Stimulated activated CD8-positive, alpha-beta memory T cell treated with anti-CD3 and anti-CD28 coated beads, Interleukin-12 subunit alpha, Interleukin-12 subunit beta, amount 100 ng/mL, for 1 hour (primary cell): ENCODE measurements around the gene SPATA3.
"Not testable (repeated sequence)": the region's sequence is repeated elsewhere in the genome, so short reads cannot be mapped to it uniquely, and the experiment has no call there.

ENCODE experiments used
- DNase-seq: peaks from one replicate; pipeline ENCODE4 v3.0.0-alpha.2; 2020; ENCODE audit warnings: low read depth

Gene SPATA3

GRCh38 chr2:230995821-230996220 is at the start of gene SPATA3:
TSS of gene SPATA3 (plus strand) at chr2:230996121. CDS start at chr2:230996234, 113 bp downstream.
- no peak for DNase-seq

- DNase-seq, result no peak
These were observed 49.3 kb upstream of the SPATA3 start for GRCh38 chr2:230946429-230947234.

- DNase-seq, result no peak
These were observed 48.7 kb upstream of the SPATA3 start for GRCh38 chr2:230947235-230947576.

- DNase-seq, result no peak
These were observed 48.0 kb upstream of the SPATA3 start for GRCh38 chr2:230947908-230948365.

- no peak for DNase-seq
These were observed 45.7 kb upstream of the SPATA3 start for GRCh38 chr2:230949966-230950873.

GRCh38 chr2:230950874-230951339 is 45.0 kb upstream of the SPATA3 start:
- no peak for DNase-seq

- DNase-seq, result no peak
These were observed 44.5 kb upstream of the SPATA3 start for GRCh38 chr2:230951396-230951795.

- DNase-seq, result no peak
These were observed 43.5 kb upstream of the SPATA3 start for GRCh38 chr2:230952226-230952956.

GRCh38 chr2:230953845-230954244 is 42.1 kb upstream of the SPATA3 start:
- DNase-seq, result no peak

GRCh38 chr2:230954746-230955145 is 41.2 kb upstream of the SPATA3 start:
- no peak for DNase-seq

- no peak for DNase-seq
These were observed 40.7 kb upstream of the SPATA3 start for GRCh38 chr2:230955163-230955737.

GRCh38 chr2:230956827-230957755 is 38.8 kb upstream of the SPATA3 start:
- DNase-seq, result no peak

- no peak for DNase-seq
These were observed 38.0 kb upstream of the SPATA3 start for GRCh38 chr2:230957756-230958391.

GRCh38 chr2:230958820-230959756 is 36.8 kb upstream of the SPATA3 start:
- no peak for DNase-seq

GRCh38 chr2:230960026-230960425 is 35.9 kb upstream of the SPATA3 start:
- DNase-seq, result no peak

- no peak for DNase-seq
These were observed 34.8 kb upstream of the SPATA3 start for GRCh38 chr2:230961091-230961491.

- DNase-seq, result no peak
These were observed 31.7 kb upstream of the SPATA3 start for GRCh38 chr2:230964136-230964730.

- DNase-seq, result no peak
These were observed 28.8 kb upstream of the SPATA3 start for GRCh38 chr2:230967113-230967512.

GRCh38 chr2:230968314-230968713 is 27.6 kb upstream of the SPATA3 start:
- not testable (repeated sequence) for DNase-seq
